Rectal smooth muscle tissue (tissue), 1 donor: ENCODE measurements around the gene FAR2.
"Not testable (repeated sequence)": the region's sequence is repeated elsewhere in the genome, so short reads cannot be mapped to it uniquely, and the experiment has no call there.

Experiments used
- H3K27ac ChIP-seq: one replicate; pipeline ENCODE4 v1.7.0; 2013; ENCODE audit warnings: low read depth, low read length, inconsistent platforms
- H3K27me3 ChIP-seq: one replicate; pipeline ENCODE4 v1.7.0; 2013; ENCODE audit warnings: low read length; ENCODE audit not compliant: control insufficient read depth, insufficient read depth
- H3K36me3 ChIP-seq: one replicate; pipeline ENCODE4 v1.7.0; 2013; ENCODE audit warnings: low read length; ENCODE audit not compliant: control insufficient read depth, insufficient read depth
- H3K4me1 ChIP-seq: one replicate; pipeline ENCODE4 v1.7.0; 2013; ENCODE audit warnings: low read length; ENCODE audit not compliant: control insufficient read depth, insufficient read depth
- H3K4me3 ChIP-seq: one replicate; pipeline ENCODE4 v1.7.0; 2013; ENCODE audit warnings: low read length
- H3K9ac ChIP-seq: one replicate; pipeline ENCODE4 v1.7.0; 2013; ENCODE audit warnings: low read length

FAR2 gene

DNA sequence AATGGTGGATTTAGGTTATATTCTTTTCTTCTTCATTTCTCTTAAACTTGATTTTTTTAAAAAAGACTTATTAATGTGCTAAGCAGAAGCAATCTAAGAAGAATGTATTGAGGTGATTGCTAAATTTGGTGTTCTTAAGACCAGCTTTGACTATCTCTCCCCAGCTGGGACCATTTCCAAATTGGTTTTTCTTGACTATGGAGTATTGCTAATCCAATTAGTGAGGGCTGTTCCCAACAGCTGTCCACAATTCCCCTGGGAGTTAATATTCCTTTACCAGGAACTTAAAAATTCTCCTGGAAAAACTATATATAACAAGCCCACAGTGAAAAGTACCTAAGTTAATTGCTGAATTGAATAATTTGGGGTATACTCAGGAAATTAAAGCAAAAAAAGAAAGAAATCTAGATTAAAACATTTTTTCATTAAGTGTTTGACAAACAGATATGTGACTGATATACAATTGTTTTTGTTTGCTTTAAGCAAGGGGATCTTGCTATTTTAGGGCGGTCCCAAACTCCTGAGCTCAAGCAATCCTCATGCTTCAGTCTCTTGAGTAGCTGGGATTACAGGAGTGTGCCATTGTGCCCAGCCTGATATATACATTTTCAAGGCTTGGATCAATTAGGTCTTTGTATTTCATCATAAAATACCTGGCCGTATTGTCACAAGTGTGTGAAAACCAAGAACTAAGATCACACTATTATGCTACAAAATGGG is 105.0 kb downstream of the FAR2 start:
- Histone ChIP-seq H3K27ac (no peak overlapping the region), H3K36me3 (no peaks in the 10 kb centered on the region), H3K9ac (no peak overlapping the region), H3K4me3 (no peak overlapping the region), H3K27me3 (no peaks in the 10 kb centered on the region), H3K4me1 (no peaks in the 10 kb centered on the region)

DNA sequence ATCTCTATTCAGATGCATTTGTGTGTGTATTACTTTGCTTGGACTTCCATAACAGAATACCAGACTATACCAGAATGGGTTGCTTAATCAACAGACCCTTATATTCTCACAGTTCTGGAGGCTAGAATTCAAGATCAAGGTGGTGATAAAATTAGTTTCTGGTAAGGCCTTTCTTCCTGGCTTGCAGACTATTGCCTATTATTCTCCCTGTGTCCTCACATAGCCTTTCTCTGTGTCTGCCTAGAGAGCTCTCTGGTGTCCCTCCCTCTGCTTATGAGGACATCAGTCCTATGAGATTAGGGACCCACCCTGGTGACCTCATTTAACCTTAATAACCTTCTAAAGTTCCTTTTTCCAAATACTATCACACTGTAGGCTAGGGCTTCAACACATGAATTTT is 106.0 kb downstream of the FAR2 start:
- no peak overlapping the region for H3K27ac ChIP-seq
- H3K36me3 ChIP-seq, result no peaks in the 10 kb centered on the region
- H3K4me3 ChIP-seq, result no peak overlapping the region
- no peak overlapping the region for H3K9ac ChIP-seq
- no peaks in the 10 kb centered on the region for H3K27me3 ChIP-seq
- no peaks in the 10 kb centered on the region for H3K4me1 ChIP-seq

DNA sequence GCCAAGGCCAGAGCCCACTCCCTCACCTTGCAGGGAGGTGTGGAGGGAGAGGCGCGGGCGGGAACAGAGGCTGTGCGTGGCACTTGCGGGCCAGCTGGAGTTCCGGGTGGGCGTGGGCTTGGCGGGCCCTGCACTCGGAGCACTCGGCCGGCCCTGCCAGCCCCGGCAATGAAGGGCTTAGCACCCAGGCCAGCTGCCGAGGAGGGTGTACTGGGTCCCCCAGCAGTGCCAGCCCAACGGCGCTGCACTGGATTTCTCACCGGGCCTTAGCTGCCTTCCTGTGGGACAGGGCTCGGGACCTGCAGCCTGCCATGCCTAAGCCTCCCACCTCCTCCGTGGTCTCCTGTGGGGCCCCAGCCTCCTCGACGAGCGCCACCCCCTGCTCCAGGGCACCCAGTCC is 107.5 kb downstream of the FAR2 start:
- H3K9ac ChIP-seq, result no peak overlapping the region
- no peaks in the 10 kb centered on the region for H3K36me3 ChIP-seq
- H3K4me1 ChIP-seq, result no peaks in the 10 kb centered on the region
- H3K27ac ChIP-seq, result no peak overlapping the region
- no peaks in the 10 kb centered on the region for H3K27me3 ChIP-seq
- H3K4me3 ChIP-seq, result no peak overlapping the region

DNA sequence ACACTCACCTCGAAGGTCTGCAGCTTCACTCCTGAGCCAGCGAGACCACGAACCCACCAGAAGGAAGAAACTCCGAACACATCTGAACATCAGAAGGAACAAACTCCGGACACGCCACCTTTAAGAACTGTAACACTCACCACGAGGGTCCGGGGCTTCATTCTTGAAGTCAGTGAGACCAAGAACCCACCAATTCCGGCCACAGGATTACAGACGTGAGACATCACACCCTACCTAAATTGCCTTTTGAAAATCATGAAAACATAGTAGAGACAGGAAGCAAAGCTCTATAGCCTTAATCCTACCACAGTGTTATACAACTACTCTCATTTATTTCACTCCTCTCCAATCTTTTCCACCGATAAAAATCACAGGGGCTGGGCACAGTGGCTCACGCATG is 108.6 kb downstream of the FAR2 start:
- H3K36me3 ChIP-seq, H3K4me3 ChIP-seq, H3K27ac ChIP-seq, H3K27me3 ChIP-seq, H3K4me1 ChIP-seq, H3K9ac ChIP-seq: not testable (repeated sequence)

DNA sequence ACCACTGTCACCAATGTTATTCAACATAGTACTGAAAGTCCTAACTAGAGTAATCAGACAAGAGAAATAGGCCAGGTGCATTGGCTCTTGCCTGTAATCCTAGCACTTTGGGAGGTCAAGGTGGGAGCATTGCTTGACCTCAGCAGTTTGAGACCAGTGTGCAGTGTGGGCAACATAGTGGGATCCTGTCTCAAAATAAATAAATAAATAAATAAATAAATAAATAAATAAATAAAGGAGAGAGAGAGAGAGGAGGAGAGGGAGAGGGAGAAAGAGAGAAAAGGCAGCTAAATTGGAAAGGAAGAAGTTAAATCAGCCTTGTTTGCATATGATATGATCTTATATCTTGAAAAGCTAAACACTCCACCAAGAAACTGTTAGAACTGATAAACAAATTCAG is 115.3 kb downstream of the FAR2 start:
- no peak overlapping the region for H3K4me3 ChIP-seq
- no peaks in the 10 kb centered on the region for H3K36me3 ChIP-seq
- H3K27ac ChIP-seq, result no peak overlapping the region
- H3K27me3 ChIP-seq, result no peaks in the 10 kb centered on the region
- H3K4me1 ChIP-seq, result no peaks in the 10 kb centered on the region
- no peak overlapping the region for H3K9ac ChIP-seq

DNA sequence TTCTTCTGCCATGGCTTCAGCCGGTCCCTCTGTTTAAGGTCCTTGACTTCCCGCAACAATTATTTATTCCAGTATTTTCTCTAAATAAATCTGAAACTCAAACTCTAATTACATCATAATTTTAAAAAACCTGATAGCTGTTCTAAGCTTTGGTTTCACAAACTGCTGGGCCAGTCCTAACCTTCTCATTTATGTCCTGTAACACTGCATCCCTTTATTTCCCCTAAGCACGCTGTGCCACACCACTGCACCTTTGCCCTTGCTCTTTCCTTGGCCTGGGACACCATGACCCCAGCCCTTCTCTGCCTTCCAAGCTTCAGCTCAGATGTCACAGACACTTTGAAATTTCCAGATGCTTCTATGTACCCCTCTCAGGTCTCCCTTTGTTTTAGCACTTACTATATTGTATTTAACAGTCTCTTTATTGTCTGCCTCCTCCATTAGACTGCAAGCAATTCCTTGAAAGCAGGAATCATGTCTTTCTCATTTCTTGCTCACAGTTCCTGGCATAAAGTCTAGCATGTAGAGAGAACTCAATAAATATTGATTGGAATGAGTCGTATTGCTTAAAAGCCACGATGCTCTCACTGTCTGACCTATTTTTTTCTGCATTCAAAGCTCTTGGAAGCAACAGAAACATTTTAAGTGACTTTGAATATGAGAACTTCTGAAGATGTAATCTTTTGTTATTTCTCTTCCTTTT is 120.8 kb downstream of the FAR2 start:
- Histone ChIP-seq H3K9ac (no peak overlapping the region), H3K4me3 (no peak overlapping the region), H3K27me3 (no peaks in the 10 kb centered on the region), H3K27ac (no peak overlapping the region), H3K4me1 (no peaks in the 10 kb centered on the region), H3K36me3 (no peaks in the 10 kb centered on the region)

DNA sequence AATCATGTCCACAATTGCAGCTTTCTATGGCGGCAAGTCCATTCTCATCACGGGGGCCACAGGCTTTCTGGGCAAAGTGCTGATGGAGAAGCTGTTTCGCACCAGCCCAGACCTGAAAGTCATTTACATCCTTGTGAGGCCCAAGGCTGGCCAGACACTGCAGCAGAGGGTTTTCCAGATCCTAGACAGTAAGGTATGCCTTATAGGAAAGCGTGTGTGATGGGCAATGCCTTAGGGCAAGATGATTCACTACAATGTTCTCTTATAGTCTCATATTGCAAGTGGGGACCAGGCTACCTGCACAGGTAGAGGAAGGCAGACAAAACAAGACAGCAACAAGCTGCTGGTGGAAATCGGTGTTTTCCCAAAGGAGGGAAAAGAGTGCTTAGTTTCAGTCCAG is 121.4 kb downstream of the FAR2 start:
- Histone ChIP-seq H3K36me3 (no peaks in the 10 kb centered on the region), H3K4me1 (no peaks in the 10 kb centered on the region), H3K27ac (no peak overlapping the region), H3K4me3 (no peak overlapping the region), H3K27me3 (no peaks in the 10 kb centered on the region), H3K9ac (no peak overlapping the region)

DNA sequence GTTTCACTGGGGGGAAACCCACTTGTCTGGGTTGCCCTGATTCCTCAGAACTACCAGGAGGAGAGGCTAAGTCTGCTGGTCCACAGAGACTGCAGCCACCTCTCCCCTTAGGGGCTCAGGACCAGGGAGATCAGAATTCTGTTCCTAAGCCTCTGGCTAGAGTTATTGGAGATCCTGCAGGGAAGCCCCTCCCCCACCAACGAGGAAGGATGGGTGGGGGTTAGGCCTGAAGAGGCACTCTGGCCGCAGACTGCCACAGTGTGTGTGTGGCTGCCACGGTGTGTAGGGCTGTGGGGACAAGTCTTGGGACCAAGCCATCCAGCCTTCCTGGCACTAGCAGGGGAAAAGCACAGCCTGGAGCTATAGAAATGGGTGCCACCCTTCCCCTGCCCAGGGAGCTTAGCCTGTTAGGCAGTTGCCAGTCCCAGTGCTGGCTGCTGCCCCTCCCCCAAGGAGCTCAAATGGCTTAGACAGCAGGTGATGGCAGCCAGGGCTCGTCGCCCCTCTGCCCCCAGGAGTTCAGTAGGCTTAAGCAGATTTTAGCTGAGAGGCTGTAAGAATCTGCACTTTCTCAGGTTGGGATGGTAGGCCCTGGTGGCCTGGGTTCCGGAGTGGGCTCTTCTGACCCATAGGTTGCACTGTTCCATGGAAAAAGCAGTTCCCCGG is 124.2 kb downstream of the FAR2 start:
- H3K4me3 ChIP-seq, result no peak overlapping the region
- H3K4me1 ChIP-seq, result no peaks in the 10 kb centered on the region
- no peaks in the 10 kb centered on the region for H3K36me3 ChIP-seq
- H3K27me3 ChIP-seq, result no peaks in the 10 kb centered on the region
- no peak overlapping the region for H3K9ac ChIP-seq
- no peak overlapping the region for H3K27ac ChIP-seq

DNA sequence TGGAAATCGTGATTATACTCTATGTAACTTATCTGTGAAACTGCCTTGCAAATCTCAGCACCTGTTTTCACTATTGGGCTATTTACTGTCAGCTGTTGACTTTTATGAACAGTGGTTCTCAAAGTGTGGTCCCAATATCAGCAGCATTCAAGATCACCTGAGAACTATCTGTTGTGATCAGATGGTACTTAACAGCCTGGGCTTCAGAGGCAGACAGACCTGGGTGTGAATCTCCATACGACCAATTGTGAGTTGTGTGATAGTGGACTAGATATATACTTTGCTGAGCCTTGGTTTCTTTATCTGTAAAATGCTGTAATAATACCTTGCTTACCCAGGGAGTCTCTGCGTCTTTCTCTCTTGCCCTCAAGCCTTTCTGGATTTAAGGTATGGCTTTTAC is 126.8 kb downstream of the FAR2 start:
- Histone ChIP-seq H3K4me1 (peaks cover 5% of the 10 kb centered on the region), H3K9ac (no peak overlapping the region), H3K27me3 (no peaks in the 10 kb centered on the region), H3K36me3 (no peaks in the 10 kb centered on the region), H3K4me3 (no peak overlapping the region), H3K27ac (no peak overlapping the region)

DNA sequence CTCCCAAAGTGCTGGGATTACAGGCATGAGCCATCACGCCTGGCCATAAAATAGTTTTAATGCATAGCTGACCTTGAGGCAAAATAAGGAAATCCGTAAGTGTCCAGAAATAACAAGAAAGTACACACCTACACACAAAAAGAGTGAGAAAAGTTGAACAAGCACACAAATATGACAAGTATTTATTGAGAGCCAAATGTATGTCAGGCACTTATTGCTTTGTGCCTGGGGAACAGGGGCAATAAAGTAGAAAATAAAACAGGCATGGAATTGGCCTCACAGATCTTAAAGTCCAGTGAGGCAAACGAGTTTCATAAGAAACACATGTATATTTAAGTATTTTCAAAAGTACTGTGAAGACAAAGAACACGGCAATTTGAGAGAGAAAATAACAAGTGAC is 128.2 kb downstream of the FAR2 start:
- H3K9ac ChIP-seq, result no peak overlapping the region
- H3K27ac ChIP-seq, result no peak overlapping the region
- no peak overlapping the region for H3K4me3 ChIP-seq

DNA sequence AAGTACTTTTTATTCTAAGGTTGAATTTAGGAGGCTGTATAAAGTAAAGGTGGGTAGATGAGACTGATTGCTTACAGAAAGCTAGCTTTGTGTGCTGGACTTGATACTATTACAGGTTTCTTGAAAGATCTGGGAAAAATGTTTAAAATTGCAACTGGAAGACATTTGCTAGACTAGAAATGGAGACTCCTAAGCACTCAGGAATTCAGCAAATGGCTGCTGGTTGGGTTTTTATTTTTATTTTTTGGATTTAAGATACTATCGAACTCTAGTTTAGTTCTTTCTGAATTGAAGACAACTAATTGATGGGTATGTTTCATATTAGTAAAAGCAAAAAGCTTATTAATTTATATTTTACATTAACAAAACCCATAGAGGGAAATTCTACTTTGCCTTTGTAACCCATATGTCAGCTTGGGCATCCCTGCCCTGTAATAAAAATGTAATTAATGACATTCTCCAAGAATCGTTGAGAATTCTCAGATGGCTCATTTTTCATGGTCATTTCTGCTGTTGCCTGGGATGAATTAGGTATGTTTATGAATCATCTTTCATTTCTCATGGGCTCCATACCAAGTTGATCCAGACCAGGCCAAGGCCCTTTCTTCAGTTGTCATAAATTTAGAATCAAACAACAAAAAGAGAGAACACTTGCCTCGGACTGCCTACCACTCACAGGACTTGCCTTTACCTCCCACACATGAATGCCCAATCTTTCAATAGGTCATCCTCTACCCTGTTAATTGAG is 129.8 kb downstream of the FAR2 start:
- no peak overlapping the region for H3K27ac ChIP-seq
- H3K27me3 ChIP-seq, result no peaks in the 10 kb centered on the region
- H3K4me3 ChIP-seq, result no peak overlapping the region
- no peaks in the 10 kb centered on the region for H3K36me3 ChIP-seq
- H3K9ac ChIP-seq, result no peak overlapping the region
- H3K4me1 ChIP-seq, result peaks cover 5% of the 10 kb centered on the region

More for the DNA sequence above, 128.2 kb downstream of the FAR2 start:
- no peaks in the 10 kb centered on the region for H3K27me3 ChIP-seq
- H3K36me3 ChIP-seq, result no peaks in the 10 kb centered on the region
- peaks cover 5% of the 10 kb centered on the region for H3K4me1 ChIP-seq

DNA sequence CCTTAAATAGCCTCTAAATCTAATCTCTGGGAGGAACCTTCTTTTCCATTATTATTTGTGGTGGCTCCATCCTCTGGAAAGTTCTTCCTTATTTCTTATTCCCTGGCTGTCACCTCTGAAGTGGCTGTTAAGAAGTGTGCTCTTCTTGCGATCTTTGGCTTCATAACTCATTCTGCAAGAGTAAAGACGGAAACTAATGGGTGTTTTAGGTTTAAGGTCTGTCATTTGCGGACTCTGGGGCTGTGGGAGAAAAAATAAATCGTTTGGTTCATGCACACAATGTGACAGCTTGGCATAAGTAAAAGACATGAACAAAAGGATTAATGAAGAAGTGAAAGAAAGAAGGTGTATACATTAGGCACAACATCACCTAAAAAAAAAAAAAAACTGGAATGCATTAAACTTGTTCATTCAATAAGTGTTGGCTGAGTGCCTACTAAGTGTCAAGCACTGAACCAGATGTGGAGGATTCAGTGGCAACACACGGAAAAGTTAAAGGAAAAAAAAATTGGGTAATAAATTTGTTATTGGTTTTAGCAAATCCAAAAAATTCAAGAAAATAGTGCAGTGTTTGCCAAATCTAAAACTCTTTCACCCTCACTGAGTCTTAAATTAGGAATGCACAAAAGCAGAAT is 132.4 kb downstream of the FAR2 start:
- no peak overlapping the region for H3K4me3 ChIP-seq
- H3K36me3 ChIP-seq, result no peaks in the 10 kb centered on the region
- H3K9ac ChIP-seq, result no peak overlapping the region
- H3K27ac ChIP-seq, result no peak overlapping the region
- peaks cover 5% of the 10 kb centered on the region for H3K4me1 ChIP-seq
- no peaks in the 10 kb centered on the region for H3K27me3 ChIP-seq
